Keratinocyte (primary cell): ENCODE data around the gene RFX8. TPM values are rescaled to one million over a fixed set of nuclear protein-coding genes. Genes with fewer than 3 reads are reported as not detected.

ENCODE experiments used
- DNase-seq: peaks from one replicate; pipeline ENCODE4 v3.0.0-alpha.2; 2011; ENCODE audit warnings: low read depth, missing footprints, low spot score
- FAIRE-seq: peaks from 2 replicates; lab custom pipeline; 2011; peaks lifted over from hg19 to GRCh38; lab: Jason Lieb, UNC
- H2AFZ ChIP-seq: 2 replicates; pipeline ENCODE4 v1.6.0; 2012; ENCODE audit warnings: low read length, control low read depth, inconsistent platforms; ENCODE audit not compliant: control insufficient read depth
- H3K27ac ChIP-seq: 2 replicates; pipeline ENCODE4 v1.5.1; 2011; ENCODE audit warnings: low read length; ENCODE audit not compliant: control insufficient read depth, insufficient read depth
- H3K27me3 ChIP-seq: 3 replicates; pipeline ENCODE4 v1.6.0; 2011; ENCODE audit warnings: low read length; ENCODE audit not compliant: control insufficient read depth, insufficient read depth; ENCODE audit errors: extremely low read depth
- H3K36me3 ChIP-seq, 2 experiments: 2 replicates in 1 of 2; 3 replicates in 1 of 2; pipeline ENCODE4 v1.5.1; 2011; ENCODE audit warnings: low read length in 2 of 2, mild to moderate bottlenecking in 1 of 2; ENCODE audit not compliant: control insufficient read depth in 2 of 2, insufficient read depth in 2 of 2; ENCODE audit errors: extremely low read depth in 1 of 2
- H3K4me1 ChIP-seq: 3 replicates; pipeline ENCODE4 v1.5.1; 2011; ENCODE audit warnings: low read length; ENCODE audit not compliant: control insufficient read depth, insufficient read depth; ENCODE audit errors: extremely low read depth
- H3K4me2 ChIP-seq: 3 replicates; pipeline ENCODE4 v1.6.0; 2011; ENCODE audit warnings: low read depth, low read length; ENCODE audit not compliant: control insufficient read depth, insufficient read depth; ENCODE audit errors: extremely low read depth
- H3K4me3 ChIP-seq, 3 experiments: fragments of 200-600 bp in 1 of 3; sonication (generic) in 1 of 3; 2 replicates in 2 of 3; 3 replicates in 1 of 3; pipeline ENCODE4 v1.5.1; 2011 to 2016; ENCODE audit warnings: low read length in 3 of 3, mild to moderate bottlenecking in 3 of 3, control low read depth in 2 of 3, inconsistent platforms in 1 of 3, low read depth in 1 of 3, mixed read lengths in 1 of 3, mixed run types in 1 of 3, moderate library complexity in 1 of 3; ENCODE audit not compliant: control insufficient read depth in 2 of 3, insufficient read depth in 2 of 3; ENCODE audit errors: extremely low read depth in 1 of 3
- H3K79me2 ChIP-seq: 2 replicates; pipeline ENCODE4 v1.6.0; 2012; ENCODE audit warnings: low read length; ENCODE audit not compliant: control insufficient read depth, insufficient read depth
- H3K9ac ChIP-seq: 3 replicates; pipeline ENCODE4 v1.6.0; 2011; ENCODE audit warnings: low read length; ENCODE audit not compliant: control insufficient read depth, insufficient read depth; ENCODE audit errors: extremely low read depth
- H3K9me1 ChIP-seq: 3 replicates; pipeline ENCODE4 v1.6.0; 2011; ENCODE audit warnings: low read length; ENCODE audit not compliant: control insufficient read depth, insufficient read depth; ENCODE audit errors: extremely low read depth
- H3K9me3 ChIP-seq: 2 replicates; pipeline ENCODE4 v1.5.1; 2012; ENCODE audit warnings: low read depth, low read length; ENCODE audit not compliant: control insufficient read depth
- H4K20me1 ChIP-seq: 3 replicates; pipeline ENCODE4 v1.6.0; 2011; ENCODE audit warnings: low read length; ENCODE audit not compliant: control insufficient read depth, insufficient read depth; ENCODE audit errors: extremely low read depth
- CTCF ChIP-seq, 3 experiments: IDR thresholded peaks in 1 of 3; conservative IDR thresholded peaks in 1 of 3; optimal IDR thresholded peaks in 1 of 3; 2 replicates in 2 of 3; 3 replicates in 1 of 3; pipeline versions ENCODE3 to v1.5.1; 2011; ENCODE audit warnings: low read length in 3 of 3, mild to moderate bottlenecking in 3 of 3, moderate library complexity in 2 of 3, control low read depth in 1 of 3, inconsistent platforms in 1 of 3; ENCODE audit not compliant: insufficient read depth in 2 of 3; ENCODE audit errors: extremely low read depth in 1 of 3
- EZH2 ChIP-seq: IDR thresholded peaks from one replicate; pipeline ENCODE4 v1.6.1; 2012; ENCODE audit warnings: inconsistent platforms, mild to moderate bottlenecking, low read length, moderate library complexity
- dilution Hi-C: fragments of 300-500 bp; cut with MboI; formaldehyde crosslinking; loops from one replicate; pipeline ENCODE4 v1.7.0; 2020; ENCODE audit warnings: low sequenced_read_pairs; ENCODE audit not compliant: extremely low pct_ligation_motif_present
- polyA plus RNA-seq, 5 experiments: library from polyadenylated mRNA; depleted of rRNA in 3 of 5; stranded (reverse) in 3 of 5; stranded (forward) in 1 of 5; unstranded in 1 of 5; fragments of >200 nt; gene quantifications; 1 replicate in 1 of 5; 2 replicates in 3 of 5; 3 replicates in 1 of 5; pipeline versions ENCODE4 v1.2.1 to v1.2.3, GENCODE V29; 2011 to 2012; ENCODE audit warnings: missing spikeins in 2 of 5, low read depth in 1 of 5, low replicate concordance in 1 of 5

Gene RFX8
- polyA plus RNA-seq, 1 donor (not counting 4 experiments of a cell fraction or from before 2014, with no cell fraction given) = 0.05 TPM

DNA sequence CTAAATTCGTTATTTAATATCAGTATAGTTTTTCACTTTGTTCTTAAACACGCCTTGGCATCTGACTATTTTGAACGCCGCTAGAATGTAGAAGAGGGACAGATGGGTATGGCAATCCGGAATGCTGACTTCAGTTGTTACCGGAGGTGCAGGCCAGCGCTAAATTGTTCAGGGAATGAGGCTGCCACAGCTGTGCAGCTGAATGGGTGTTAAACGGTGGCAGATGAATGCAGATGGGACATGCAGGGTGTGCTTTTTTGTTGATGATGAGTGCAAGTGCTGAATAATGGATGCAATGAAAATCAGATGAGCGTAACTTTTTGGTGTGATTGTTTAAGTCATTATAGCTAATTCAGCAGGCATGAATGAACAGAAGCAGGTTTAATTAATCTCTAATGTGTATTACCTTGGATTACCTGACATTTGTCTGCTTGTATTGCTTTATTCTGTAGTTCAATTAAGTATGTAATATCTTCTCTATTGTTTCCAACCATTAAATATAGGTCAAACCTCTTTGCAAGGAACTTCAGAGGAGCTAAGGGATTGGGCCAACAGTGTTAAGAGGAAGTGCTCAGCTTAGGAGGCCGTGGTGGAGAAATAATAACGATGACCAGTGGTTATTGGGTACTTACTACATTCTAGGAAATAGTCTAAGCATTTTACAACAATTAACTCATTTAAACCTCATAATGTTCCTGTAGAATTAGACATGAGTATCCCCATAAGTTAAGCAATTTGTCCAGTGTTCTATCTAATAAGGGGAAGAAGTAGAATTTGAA lies 75.7 kb downstream of the RFX8 start:
- H2AFZ ChIP-seq = no peak overlapping the region
- no peak for TF ChIP-seq EZH2
- TF ChIP-seq CTCF (optimal IDR thresholded peaks at IDR 0.05 in 1 of 3, IDR thresholded peaks at IDR 0.05 in 1 of 3, conservative IDR thresholded peaks at IDR 0.05 in 1 of 3; ENCODE audit: extremely low read depth in 1 of 3, insufficient read depth in 2 of 3, low read length in 3 of 3) = no peak
- H4K20me1 ChIP-seq = no peaks in the 10 kb centered on the region
- H3K4me2 ChIP-seq = no peak overlapping the region
- dilution Hi-C loops = no loop called here
- no peak for FAIRE-seq
- no peaks in the 10 kb centered on the region for H3K9me3 ChIP-seq
- no peaks in the 10 kb centered on the region for H3K36me3 ChIP-seq
- H3K27ac ChIP-seq = no peak overlapping the region
- no peak overlapping the region for H3K9ac ChIP-seq
- H3K4me3 ChIP-seq = no peak overlapping the region
- H3K27me3 ChIP-seq = no peaks in the 10 kb centered on the region
- no peaks in the 10 kb centered on the region for H3K9me1 ChIP-seq
- H3K79me2 ChIP-seq = no peaks in the 10 kb centered on the region
- no peak for DNase-seq
- peaks cover 24% of the 10 kb centered on the region for H3K4me1 ChIP-seq

DNA sequence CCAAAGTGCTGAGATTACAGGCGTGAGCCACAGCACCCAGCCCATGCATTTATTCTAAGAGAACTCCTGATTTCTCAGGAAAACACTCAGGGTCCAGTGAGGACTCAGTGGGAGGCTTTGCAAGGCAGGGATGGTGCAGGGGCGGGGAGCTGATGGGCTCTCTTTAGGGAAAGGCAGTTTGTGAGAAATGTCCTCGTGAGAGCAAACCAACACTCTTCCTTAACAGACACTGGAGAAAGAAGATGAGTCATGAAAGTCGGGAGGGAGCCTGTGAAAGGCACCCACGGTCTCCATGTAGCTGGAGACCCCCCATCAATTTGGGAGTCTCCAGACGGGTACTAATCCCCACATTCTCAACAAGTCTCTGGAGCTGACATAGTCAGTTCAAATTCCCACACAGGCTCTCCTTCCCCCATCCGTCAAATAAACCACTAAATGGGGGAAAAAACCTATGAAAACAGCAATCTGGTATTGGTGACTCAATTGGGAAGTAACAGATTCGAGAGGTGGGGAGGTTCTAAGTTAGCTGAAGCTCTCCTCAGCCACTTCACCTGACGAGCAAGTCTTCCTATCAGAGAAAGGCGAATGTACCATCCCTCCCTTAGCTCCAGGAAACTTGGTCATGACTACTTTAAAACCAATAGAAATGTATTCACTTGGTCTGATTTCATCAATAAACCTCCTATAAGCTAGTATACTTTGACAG lies 76.6 kb downstream of the RFX8 start:
- H3K79me2 ChIP-seq = no peaks in the 10 kb centered on the region
- H2AFZ ChIP-seq = no peak overlapping the region
- dilution Hi-C loops = no loop called here
- no peak overlapping the region for H3K27ac ChIP-seq
- DNase-seq (no peak), FAIRE-seq (no peak)
- H3K4me1 ChIP-seq = peaks cover 24% of the 10 kb centered on the region
- no peaks in the 10 kb centered on the region for H4K20me1 ChIP-seq
- H3K9me3 ChIP-seq = no peaks in the 10 kb centered on the region
- H3K27me3 ChIP-seq = no peaks in the 10 kb centered on the region
- no peak overlapping the region for H3K9ac ChIP-seq
- TF ChIP-seq EZH2 (no peak), CTCF (optimal IDR thresholded peaks at IDR 0.05 in 1 of 3, IDR thresholded peaks at IDR 0.05 in 1 of 3, conservative IDR thresholded peaks at IDR 0.05 in 1 of 3; ENCODE audit: extremely low read depth in 1 of 3, insufficient read depth in 2 of 3, low read length in 3 of 3) (no peak)
- H3K9me1 ChIP-seq = no peaks in the 10 kb centered on the region
- H3K4me3 ChIP-seq = no peak overlapping the region
- H3K4me2 ChIP-seq = no peak overlapping the region
- H3K36me3 ChIP-seq = no peaks in the 10 kb centered on the region
